Smooth muscle cell (in vitro differentiated cells): ENCODE data around the gene RPS14. TPM values are rescaled to one million over a fixed set of nuclear protein-coding genes. Genes with fewer than 3 reads are reported as not detected.

Experiments
- DNase-seq: peaks from one replicate; lab custom pipeline; 2025; ENCODE audit not compliant: unreplicated experiment; lab: John Stamatoyannopoulos, UW
- H2AFZ ChIP-seq: fragments of 200-600 bp; sonication (generic); 2 replicates; pipeline ENCODE4 v1.6.0; 2016; ENCODE audit warnings: antibody characterized with exemption, low read depth, mild to moderate bottlenecking
- H3F3A ChIP-seq: fragments of 200-600 bp; sonication (generic); 2 replicates; pipeline ENCODE4 v1.6.0; 2017; ENCODE audit warnings: antibody characterized with exemption, low read depth
- H3K27ac ChIP-seq: fragments of 200-600 bp; sonication (generic); 2 replicates; pipeline ENCODE4 v1.5.1; 2016; ENCODE audit warnings: low read depth, mild to moderate bottlenecking
- H3K27me3 ChIP-seq: fragments of 200-600 bp; sonication (generic); 2 replicates; pipeline ENCODE4 v1.6.1; 2016; ENCODE audit warnings: low read depth, mild to moderate bottlenecking
- H3K36me3 ChIP-seq: fragments of 200-600 bp; sonication (generic); 2 replicates; pipeline ENCODE4 v1.5.1; 2016; ENCODE audit warnings: low read depth
- H3K4me1 ChIP-seq: fragments of 200-600 bp; sonication (generic); 2 replicates; pipeline ENCODE4 v1.5.1; 2016; ENCODE audit warnings: low read depth
- H3K4me2 ChIP-seq: fragments of 200-600 bp; sonication (generic); 2 replicates; pipeline ENCODE4 v1.6.0; 2016; ENCODE audit warnings: mild to moderate bottlenecking
- H3K4me3 ChIP-seq: fragments of 200-600 bp; sonication (generic); 2 replicates; pipeline ENCODE4 v1.5.1; 2016; ENCODE audit warnings: mild to moderate bottlenecking
- H3K79me2 ChIP-seq: fragments of 200-600 bp; sonication (generic); 2 replicates; pipeline ENCODE4 v1.6.0; 2016; ENCODE audit warnings: low read depth, mild to moderate bottlenecking
- H3K9ac ChIP-seq: fragments of 200-600 bp; sonication (generic); 2 replicates; pipeline ENCODE4 v1.6.0; 2016; ENCODE audit warnings: low read depth
- H3K9me3 ChIP-seq: fragments of 200-600 bp; sonication (generic); replicated peaks from 2 replicates; pipeline ENCODE4 v1.5.1; 2016; ENCODE audit warnings: low read depth
- H4K20me1 ChIP-seq: fragments of 200-600 bp; sonication (generic); 2 replicates; pipeline ENCODE4 v1.6.0; 2016; ENCODE audit warnings: low read depth
- CTCF ChIP-seq: fragments of 200-600 bp; sonication (generic); IDR thresholded peaks from 2 replicates; pipeline ENCODE4 v1.5.1; 2017; ENCODE audit warnings: borderline replicate concordance, mild to moderate bottlenecking, antibody characterized with exemption; ENCODE audit not compliant: insufficient read depth, poor library complexity, severe bottlenecking
- WGBS: methylation state at CpG from one replicate; pipeline ENCODE4 v1.1.7; 2016; ENCODE audit warnings: low lambda C conversion rate; 5-methylcytosine and 5-hydroxymethylcytosine counted together
- polyA plus RNA-seq: library from polyadenylated mRNA; unstranded; fragments of >200 nt; fragmentation: Nextera tagmentation; extraction: Ambion mirVana; gene quantifications from 2 replicates; pipeline ENCODE4 v1.2.1, GENCODE V29; 2016
- total RNA-seq: library from RNA; depleted of rRNA; stranded (reverse); fragments of >200 nt; gene quantifications from 2 replicates; pipeline ENCODE4 v1.2.3, GENCODE V29; 2014

Gene RPS14
- total and polyA plus RNA-seq, 2 experiments from 2014 or later, result 1,004 to 2,349 TPM

- no peak overlapping the region for H3K27ac ChIP-seq
- DNase-seq, result no peak
- H3K4me3 ChIP-seq, result no peak overlapping the region
- no peaks in the 10 kb centered on the region for H3K36me3 ChIP-seq
- no peaks in the 10 kb centered on the region for H3K9me3 ChIP-seq
- H3K79me2 ChIP-seq, result no peaks in the 10 kb centered on the region
- H3K27me3 ChIP-seq, result no peaks in the 10 kb centered on the region
- no peaks in the 10 kb centered on the region for H4K20me1 ChIP-seq
- H2AFZ ChIP-seq, result no peak overlapping the region
- 85% methylated on average over 9 of the region's 10 CpGs for WGBS
- H3K4me1 ChIP-seq, result no peaks in the 10 kb centered on the region
- H3K4me2 ChIP-seq, result no peak overlapping the region
- no peaks in the 10 kb centered on the region for H3F3A ChIP-seq
- H3K9ac ChIP-seq, result no peak overlapping the region
- no peak for TF ChIP-seq CTCF
Observed at GRCh38 chr5:150406723-150407095, 42.8 kb downstream of the RPS14 start.

GRCh38 chr5:150406103-150406722, 43.3 kb downstream of the RPS14 start:
- no peak for DNase-seq
- Histone ChIP-seq H3K4me3 (no peak overlapping the region), H3K4me2 (no peak overlapping the region), H3K4me1 (no peaks in the 10 kb centered on the region), H3K27ac (no peak overlapping the region), H3K79me2 (no peaks in the 10 kb centered on the region), H3K9ac (no peak overlapping the region), H3K36me3 (no peaks in the 10 kb centered on the region), H3K9me3 (no peaks in the 10 kb centered on the region), H3K27me3 (no peaks in the 10 kb centered on the region), H4K20me1 (no peaks in the 10 kb centered on the region), H2AFZ (no peak overlapping the region), H3F3A (no peaks in the 10 kb centered on the region)
- 90% methylated on average over 4 of the region's 4 CpGs for WGBS
- TF ChIP-seq CTCF, result no peak

GRCh38 chr5:150404941-150405816, 44.4 kb downstream of the RPS14 start:
- no peak for TF ChIP-seq CTCF
- Histone ChIP-seq H3F3A (no peaks in the 10 kb centered on the region), H2AFZ (no peak overlapping the region), H3K4me2 (no peak overlapping the region), H3K27ac (no peak overlapping the region), H3K9ac (no peak overlapping the region), H4K20me1 (no peaks in the 10 kb centered on the region), H3K79me2 (no peaks in the 10 kb centered on the region), H3K4me3 (no peak overlapping the region), H3K36me3 (no peaks in the 10 kb centered on the region), H3K27me3 (no peaks in the 10 kb centered on the region), H3K4me1 (no peaks in the 10 kb centered on the region), H3K9me3 (no peaks in the 10 kb centered on the region)
- 96% methylated on average over 9 of the region's 9 CpGs for WGBS
- DNase-seq, result no peak
